ENCODE results near the gene CD300LG.

GRCh38 chr17:43853546-43853945 lies 6.6 kb downstream of the CD300LG start:
- TF ChIP-seq TAF1 (IDR thresholded peaks at IDR 0.05; ENCODE audit: borderline replicate concordance, insufficient read depth, low read length) (no peak), SIN3A (IDR thresholded peaks at IDR 0.05; ENCODE audit: borderline replicate concordance, insufficient read depth, low read length) (no peak), REST (IDR thresholded peaks at IDR 0.05; ENCODE audit: insufficient read depth in 1 of 2, low read depth in 2 of 2, low read length in 2 of 2) (no peak), POLR2AphosphoS5 (IDR thresholded peaks at IDR 0.05; ENCODE audit: low read depth, low read length) (no peak), FOXP2 (optimal IDR thresholded peaks at IDR 0.05; ENCODE audit: borderline replicate concordance, extremely low read depth, extremely low read length, insufficient read depth) (no peak)

Measured in PFSK-1 (cell line).